B cell (primary cell): ENCODE data around the gene PCBP3. TPM values are rescaled to one million over a fixed set of nuclear protein-coding genes. Genes with fewer than 3 reads are reported as not detected.

Experiments used
- ATAC-seq: fragments of 200-7000 bp; cut with Tn5 transposase; one replicate; pipeline ENCODE4 v1.10.0; 2021; ENCODE audit warnings: low read depth, mild to moderate bottlenecking, moderate number of reproducible peaks, moderate library complexity
- CTCF ChIA-PET: fragments of 350-600 bp; sonication (Branson Sonifier 250); formaldehyde crosslinking; loops from one replicate; lab custom pipeline; 2021; ENCODE audit warnings: antibody characterized with exemption, inconsistent platforms; lab: Charles Lee
- POLR2A ChIA-PET: fragments of 350-600 bp; sonication (Branson Sonifier 250); formaldehyde crosslinking; loops from one replicate; lab custom pipeline; 2021; ENCODE audit warnings: antibody characterized with exemption; lab: Charles Lee
- DNase-seq: peaks from one replicate; pipeline ENCODE4 v3.0.0; 2013
- H2AFZ ChIP-seq: 2 replicates; pipeline ENCODE4 v1.6.1; 2012; ENCODE audit warnings: mild to moderate bottlenecking, low read depth, low read length; ENCODE audit not compliant: insufficient read depth, poor library complexity, severe bottlenecking
- H3K27ac ChIP-seq, 2 donors: 1 replicate in 1 of 2; 2 replicates in 1 of 2; pipeline ENCODE4 v1.5.1; 2012 to 2013; ENCODE audit warnings: low read length in 2 of 2, mild to moderate bottlenecking in 2 of 2, moderate library complexity in 1 of 2
- H3K27me3 ChIP-seq, 4 experiments: fragments of 200-600 bp in 1 of 4; sonication (generic) in 1 of 4; replicated peaks in 1 of 4; 1 replicate in 2 of 4; 2 replicates in 2 of 4; pipeline versions ENCODE4 v1.6.1 to v1.7.0; 2013 to 2016; ENCODE audit warnings: low read length in 3 of 4, mild to moderate bottlenecking in 2 of 4, mixed read lengths in 1 of 4, moderate library complexity in 1 of 4; ENCODE audit not compliant: insufficient read depth in 4 of 4, control insufficient read depth in 3 of 4; ENCODE audit errors: control extremely low read depth in 1 of 4
- H3K36me3 ChIP-seq, 2 experiments: replicated peaks in 1 of 2; 1 replicate in 1 of 2; 2 replicates in 1 of 2; pipeline versions ENCODE4 v1.6.1 to v1.7.1; 2013; ENCODE audit warnings: low read length in 1 of 2; ENCODE audit not compliant: insufficient read depth in 2 of 2, control insufficient read depth in 1 of 2; ENCODE audit errors: control extremely low read depth in 1 of 2, extremely low read depth in 1 of 2
- H3K4me1 ChIP-seq, 2 donors: fragments of 200-600 bp in 1 of 2; sonication (generic) in 1 of 2; 1 replicate in 1 of 2; 2 replicates in 1 of 2; pipeline versions ENCODE4 v1.5.1 to v1.6.1; 2013 to 2017; ENCODE audit warnings: low read length in 2 of 2; ENCODE audit not compliant: control insufficient read depth in 2 of 2, insufficient read depth in 2 of 2
- H3K4me2 ChIP-seq: replicated peaks from 2 replicates; pipeline ENCODE3; 2012; ENCODE audit warnings: mild to moderate bottlenecking, low read depth, low read length; ENCODE audit not compliant: poor library complexity, severe bottlenecking
- H3K4me3 ChIP-seq, 5 experiments: fragments of 200-600 bp in 1 of 5; sonication (generic) in 1 of 5; 1 replicate in 3 of 5; 2 replicates in 2 of 5; pipeline versions ENCODE4 v1.5.1 to v1.7.0; 2011 to 2016; ENCODE audit warnings: low read length in 4 of 5, mild to moderate bottlenecking in 4 of 5, low read depth in 2 of 5, control low read depth in 1 of 5, moderate library complexity in 1 of 5; ENCODE audit not compliant: insufficient read depth in 1 of 5; ENCODE audit errors: control extremely low read depth in 1 of 5, extremely low read depth in 1 of 5
- H3K79me2 ChIP-seq: fragments of 200-600 bp; sonication (generic); one replicate; pipeline ENCODE4 v1.6.0; 2016; ENCODE audit warnings: low read length; ENCODE audit not compliant: control insufficient read depth, insufficient read depth
- H3K9ac ChIP-seq: fragments of 200-600 bp; sonication (generic); 2 replicates; pipeline ENCODE4 v1.6.1; 2017; ENCODE audit warnings: mild to moderate bottlenecking, low read length, moderate library complexity
- H3K9me3 ChIP-seq, 3 donors: one replicate each; pipeline versions ENCODE4 v1.6.1 to v1.7.1; 2013; ENCODE audit warnings: low read length in 2 of 3; ENCODE audit not compliant: control insufficient read depth in 2 of 3, insufficient read depth in 1 of 3; ENCODE audit errors: control extremely low read depth in 1 of 3
- H4K20me1 ChIP-seq: 2 replicates; pipeline ENCODE4 v1.6.0; 2012; ENCODE audit warnings: mild to moderate bottlenecking, low read length; ENCODE audit not compliant: insufficient read depth, control insufficient read depth, poor library complexity, severe bottlenecking
- H3K27ac Mint-ChIP-seq: one replicate; pipeline ENCODE4 v1.8.0; 2021; ENCODE audit warnings: mixed read lengths
- H3K27me3 Mint-ChIP-seq: one replicate; pipeline ENCODE4 v1.8.0; 2021; ENCODE audit warnings: mixed read lengths
- H3K4me1 Mint-ChIP-seq: one replicate; pipeline ENCODE4 v1.8.0; 2021; ENCODE audit warnings: mixed read lengths
- H3K4me3 Mint-ChIP-seq: one replicate; pipeline ENCODE4 v1.8.0; 2021; ENCODE audit warnings: mixed read lengths
- H3K9me3 Mint-ChIP-seq: one replicate; pipeline ENCODE4 v1.8.0; 2022; ENCODE audit warnings: mixed read lengths; ENCODE audit not compliant: insufficient read depth
- CTCF ChIP-seq: fragments of 200-600 bp; IDR thresholded peaks from one replicate; pipeline ENCODE4 v1.8.0; 2022; ENCODE audit warnings: antibody characterized with exemption, mild to moderate bottlenecking
- EZH2 ChIP-seq: IDR thresholded peaks from 2 replicates; pipeline ENCODE4 v1.6.1; 2012; ENCODE audit warnings: borderline replicate concordance, low read depth, mild to moderate bottlenecking, moderate library complexity, low read length; ENCODE audit not compliant: insufficient read depth, poor library complexity, severe bottlenecking
- WGBS: methylation state at CpG from one replicate; pipeline ENCODE4 v1.1.5; 2013; ENCODE audit warnings: missing lambda C conversion rate; ENCODE audit not compliant: insufficient coverage; 5-methylcytosine and 5-hydroxymethylcytosine counted together
- intact Hi-C: fragments of 100-400 bp; cut with micrococcal nuclease; formaldehyde crosslinking; loops from one replicate; pipeline ENCODE4 v1.10.0; 2022
- polyA plus RNA-seq: library from polyadenylated mRNA; depleted of rRNA; stranded (reverse); fragments of >200 nt; gene quantifications from 2 replicates; pipeline ENCODE4 v1.2.3, GENCODE V29; 2012
- total RNA-seq, 2 donors: library from RNA; stranded (reverse); fragments of 120-200 nt in 1 of 2; gene quantifications; 1 replicate in 1 of 2; 2 replicates in 1 of 2; pipeline versions ENCODE4 v1.2.3 to v1.2.4, GENCODE V29; 2013 to 2022

Gene PCBP3
- total and polyA plus RNA-seq, 2 donors (not counting 1 experiment from before 2014, with no cell fraction given), result 0.45 to 2.7 TPM

GRCh38 chr21:45699966-45700365 lies 56.4 kb downstream of the PCBP3 start:
- H3K4me1 ChIP-seq, result no peaks in the 10 kb centered on the region
- H3K27ac ChIP-seq, result no peak overlapping the region
- peaks cover 0 to 6% (median 0%) of the 10 kb centered on the region in 3 donors for H3K9me3 ChIP-seq
- H3K4me3 Mint-ChIP-seq, result no peak overlapping the region
- H3K9me3 Mint-ChIP-seq, result no peaks in the 10 kb centered on the region
- intact Hi-C loops, result no loop called here
- H2AFZ ChIP-seq, result no peak overlapping the region
- TF ChIP-seq EZH2 (no peak), CTCF (no peak)
- ChIA-PET CTCF (interaction anchor here (1.7 kb wide), 1 partner anchor 12 kb away, joined by 3 read pairs; no protein-coding TSS in a partner anchor), POLR2A (no interaction called here)
- H3K4me3 ChIP-seq, result no peak overlapping the region
- no peak overlapping the region for H3K9ac ChIP-seq
- WGBS, result no CpG with 5 or more reads among the region's 1 CpG
- no peaks in the 10 kb centered on the region for H3K36me3 ChIP-seq
- H3K27me3 ChIP-seq, result no peaks in the 10 kb centered on the region
- no peaks in the 10 kb centered on the region for H4K20me1 ChIP-seq
- ATAC-seq (no peak), DNase-seq (no peak)
- H3K79me2 ChIP-seq, result no peaks in the 10 kb centered on the region
- no peaks in the 10 kb centered on the region for H3K4me1 Mint-ChIP-seq
- H3K4me2 ChIP-seq, result no peak overlapping the region
- no peak overlapping the region for H3K27ac Mint-ChIP-seq
- peaks cover 15% of the 10 kb centered on the region for H3K27me3 Mint-ChIP-seq

GRCh38 chr21:45700461-45700860 lies 56.9 kb downstream of the PCBP3 start:
- CTCF ChIA-PET, result no interaction called here

More at GRCh38 chr21:45700461-45700860, 56.9 kb downstream of the PCBP3 start:
- no peak overlapping the region for H3K9ac ChIP-seq
- no peaks in the 10 kb centered on the region for H3K27me3 ChIP-seq
- Mint-ChIP-seq H3K27me3 (peaks cover 15% of the 10 kb centered on the region), H3K4me1 (no peaks in the 10 kb centered on the region), H3K4me3 (no peak overlapping the region), H3K27ac (no peak overlapping the region), H3K9me3 (no peaks in the 10 kb centered on the region)
- no peaks in the 10 kb centered on the region for H3K4me1 ChIP-seq
- ATAC-seq (no peak), DNase-seq (no peak)
- no peaks in the 10 kb centered on the region for H3K36me3 ChIP-seq
- POLR2A ChIA-PET, result no interaction called here
- H3K4me2 ChIP-seq, result no peak overlapping the region
- H3K9me3 ChIP-seq, result peaks cover 0 to 6% (median 0%) of the 10 kb centered on the region in 3 donors
- 94% methylated on average over 6 of the region's 6 CpGs for WGBS
- H2AFZ ChIP-seq, result no peak overlapping the region
- intact Hi-C loops, result no loop called here
- TF ChIP-seq CTCF, result no peak
- TF ChIP-seq EZH2, result no peak
- H3K79me2 ChIP-seq, result no peaks in the 10 kb centered on the region
- H3K27ac ChIP-seq, result no peak overlapping the region
- no peak overlapping the region for H3K4me3 ChIP-seq
- H4K20me1 ChIP-seq, result no peaks in the 10 kb centered on the region
